ENCODE results near the gene TRIM44.
A peak's percentile ranks its signal among the peaks of the same experiment; 100 is the strongest.

The TRIM44 gene

DNA sequence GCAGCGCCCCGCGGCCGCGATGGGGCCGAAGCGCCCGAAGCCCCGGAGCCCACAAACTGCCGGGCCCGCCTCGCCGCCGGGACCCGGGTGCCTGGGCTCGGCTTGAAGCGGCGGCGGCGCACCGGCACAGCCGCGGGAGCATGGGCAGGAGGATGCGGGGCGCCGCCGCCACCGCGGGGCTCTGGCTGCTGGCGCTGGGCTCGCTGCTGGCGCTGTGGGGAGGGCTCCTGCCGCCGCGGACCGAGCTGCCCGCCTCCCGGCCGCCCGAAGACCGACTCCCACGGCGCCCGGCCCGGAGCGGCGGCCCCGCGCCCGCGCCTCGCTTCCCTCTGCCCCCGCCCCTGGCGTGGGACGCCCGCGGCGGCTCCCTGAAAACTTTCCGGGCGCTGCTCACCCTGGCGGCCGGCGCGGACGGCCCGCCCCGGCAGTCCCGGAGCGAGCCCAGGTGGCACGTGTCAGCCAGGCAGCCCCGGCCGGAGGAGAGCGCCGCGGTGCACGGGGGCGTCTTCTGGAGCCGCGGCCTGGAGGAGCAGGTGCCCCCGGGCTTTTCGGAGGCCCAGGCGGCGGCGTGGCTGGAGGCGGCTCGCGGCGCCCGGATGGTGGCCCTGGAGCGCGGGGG lies 44.0 kb upstream of the TRIM44 start:
- peak; percentile 62 for DNase-seq (ENCODE audit: extremely low spot score)
- ChIA-PET CTCF (interaction anchor here (1.3 to 3.9 kb wide), 5 partner anchors 13 to 649 kb away, joined by 3 to 18 read pairs (median 6); no protein-coding TSS in a partner anchor), POLR2A (no interaction called here)
- TF ChIP-seq, protein P1, sequence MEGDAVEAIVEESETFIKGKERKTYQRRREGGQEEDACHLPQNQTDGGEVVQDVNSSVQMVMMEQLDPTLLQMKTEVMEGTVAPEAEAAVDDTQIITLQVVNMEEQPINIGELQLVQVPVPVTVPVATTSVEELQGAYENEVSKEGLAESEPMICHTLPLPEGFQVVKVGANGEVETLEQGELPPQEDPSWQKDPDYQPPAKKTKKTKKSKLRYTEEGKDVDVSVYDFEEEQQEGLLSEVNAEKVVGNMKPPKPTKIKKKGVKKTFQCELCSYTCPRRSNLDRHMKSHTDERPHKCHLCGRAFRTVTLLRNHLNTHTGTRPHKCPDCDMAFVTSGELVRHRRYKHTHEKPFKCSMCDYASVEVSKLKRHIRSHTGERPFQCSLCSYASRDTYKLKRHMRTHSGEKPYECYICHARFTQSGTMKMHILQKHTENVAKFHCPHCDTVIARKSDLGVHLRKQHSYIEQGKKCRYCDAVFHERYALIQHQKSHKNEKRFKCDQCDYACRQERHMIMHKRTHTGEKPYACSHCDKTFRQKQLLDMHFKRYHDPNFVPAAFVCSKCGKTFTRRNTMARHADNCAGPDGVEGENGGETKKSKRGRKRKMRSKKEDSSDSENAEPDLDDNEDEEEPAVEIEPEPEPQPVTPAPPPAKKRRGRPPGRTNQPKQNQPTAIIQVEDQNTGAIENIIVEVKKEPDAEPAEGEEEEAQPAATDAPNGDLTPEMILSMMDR (IDR thresholded peaks at IDR 0.05; ENCODE audit: control extremely low read depth, extremely low read depth, low read depth, missing control alignments) = no peak

DNA sequence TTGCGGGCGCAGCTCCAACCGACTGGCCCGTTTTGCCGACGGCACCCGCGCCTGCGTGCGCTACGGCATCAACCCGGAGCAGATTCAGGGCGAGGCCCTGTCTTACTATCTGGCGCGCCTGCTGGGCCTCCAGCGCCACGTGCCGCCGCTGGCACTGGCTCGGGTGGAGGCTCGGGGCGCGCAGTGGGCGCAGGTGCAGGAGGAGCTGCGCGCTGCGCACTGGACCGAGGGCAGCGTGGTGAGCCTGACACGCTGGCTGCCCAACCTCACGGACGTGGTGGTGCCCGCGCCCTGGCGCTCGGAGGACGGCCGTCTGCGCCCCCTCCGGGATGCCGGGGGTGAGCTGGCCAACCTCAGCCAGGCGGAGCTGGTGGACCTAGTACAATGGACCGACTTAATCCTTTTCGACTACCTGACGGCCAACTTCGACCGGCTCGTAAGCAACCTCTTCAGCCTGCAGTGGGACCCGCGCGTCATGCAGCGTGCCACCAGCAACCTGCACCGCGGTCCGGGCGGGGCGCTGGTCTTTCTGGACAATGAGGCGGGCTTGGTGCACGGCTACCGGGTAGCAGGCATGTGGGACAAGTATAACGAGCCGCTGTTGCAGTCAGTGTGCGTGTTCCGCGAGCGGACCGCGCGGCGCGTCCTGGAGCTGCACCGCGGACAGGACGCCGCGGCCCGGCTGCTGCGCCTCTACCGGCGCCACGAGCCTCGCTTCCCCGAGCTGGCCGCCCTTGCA lies 43.3 kb upstream of the TRIM44 start:
- DNase-seq (ENCODE audit: extremely low spot score) = peak; percentile 56
- POLR2A ChIA-PET = no interaction called here

DNA sequence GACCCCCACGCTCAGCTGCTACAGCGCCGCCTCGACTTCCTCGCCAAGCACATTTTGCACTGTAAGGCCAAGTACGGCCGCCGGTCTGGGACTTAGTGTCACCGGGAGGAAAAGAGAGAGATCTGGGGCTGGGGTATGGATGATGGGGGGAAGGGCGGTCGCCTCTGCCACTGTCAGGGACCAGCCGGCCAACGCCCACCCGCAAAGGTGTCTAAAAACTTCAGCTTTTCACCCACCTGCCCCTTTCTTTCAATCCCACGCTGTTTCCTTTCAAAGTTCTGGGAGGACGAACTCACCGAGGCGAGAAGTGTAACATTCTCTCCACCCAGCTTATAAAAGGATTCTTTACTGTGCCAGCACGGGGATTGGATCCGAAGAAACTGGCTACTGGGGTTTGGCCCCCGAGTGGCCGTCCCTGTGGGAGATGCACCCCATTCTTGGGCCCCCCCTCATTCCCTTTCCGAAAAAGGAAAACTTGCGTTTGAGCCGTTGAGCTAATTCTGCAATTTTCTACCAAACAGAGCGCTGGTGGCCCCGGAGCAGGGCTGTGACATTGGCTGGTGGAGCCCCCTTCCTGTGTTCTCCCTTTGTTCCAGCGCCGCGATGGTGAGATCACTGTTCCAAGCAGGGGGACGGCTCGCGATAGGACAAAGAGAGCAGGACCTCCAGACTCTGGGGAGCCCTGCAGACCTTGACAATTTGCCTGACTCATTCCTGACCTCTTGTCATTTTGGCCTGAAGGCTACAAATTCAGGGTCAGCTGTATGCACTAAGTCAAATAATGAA lies 42.5 kb upstream of the TRIM44 start:
- TF ChIP-seq, protein P1 (IDR thresholded peaks at IDR 0.05; ENCODE audit: control extremely low read depth, extremely low read depth, low read depth, missing control alignments) = peak; percentile 11
- POLR2A ChIA-PET = no interaction called here
- DNase-seq (ENCODE audit: extremely low spot score) = peak; percentile 28
- CTCF ChIA-PET = interaction anchor here (1.0 to 3.9 kb wide), 6 partner anchors 9 to 647 kb away, joined by 4 to 18 read pairs (median 6); no protein-coding TSS in a partner anchor

More for the DNA sequence above, 43.3 kb upstream of the TRIM44 start:
- CTCF ChIA-PET = interaction anchor here (1.0 to 3.9 kb wide), 6 partner anchors 8 to 648 kb away, joined by 4 to 18 read pairs (median 6); no protein-coding TSS in a partner anchor
- TF ChIP-seq, protein P1 (IDR thresholded peaks at IDR 0.05; ENCODE audit: control extremely low read depth, extremely low read depth, low read depth, missing control alignments) = no peak

DNA sequence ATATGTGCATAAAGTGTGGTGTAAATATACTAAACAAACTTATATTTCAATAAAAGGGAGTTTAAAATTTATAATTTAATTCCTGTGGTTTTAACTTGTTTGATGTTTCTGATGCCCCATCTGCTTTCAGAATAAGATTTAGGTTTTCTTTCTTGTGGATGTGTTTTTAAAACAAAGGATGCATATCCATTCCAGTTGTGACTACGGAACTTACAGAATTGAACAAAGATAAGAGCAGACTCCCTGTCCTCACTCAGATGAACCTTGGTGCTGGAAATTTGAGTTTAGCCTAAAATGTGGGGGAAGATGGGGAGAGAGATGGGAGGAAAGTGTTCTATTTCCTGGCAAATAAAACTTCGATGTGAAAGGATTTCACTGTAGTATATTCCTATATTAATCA lies 41.8 kb upstream of the TRIM44 start:
- DNase-seq (ENCODE audit: extremely low spot score) = no peak
- CTCF ChIA-PET = interaction anchor here (3.9 kb wide), 1 partner anchor 201 kb away, joined by 18 read pairs; no protein-coding TSS in a partner anchor
- TF ChIP-seq, protein P1 (IDR thresholded peaks at IDR 0.05; ENCODE audit: control extremely low read depth, extremely low read depth, low read depth, missing control alignments) = no peak
- POLR2A ChIA-PET = no interaction called here

DNA sequence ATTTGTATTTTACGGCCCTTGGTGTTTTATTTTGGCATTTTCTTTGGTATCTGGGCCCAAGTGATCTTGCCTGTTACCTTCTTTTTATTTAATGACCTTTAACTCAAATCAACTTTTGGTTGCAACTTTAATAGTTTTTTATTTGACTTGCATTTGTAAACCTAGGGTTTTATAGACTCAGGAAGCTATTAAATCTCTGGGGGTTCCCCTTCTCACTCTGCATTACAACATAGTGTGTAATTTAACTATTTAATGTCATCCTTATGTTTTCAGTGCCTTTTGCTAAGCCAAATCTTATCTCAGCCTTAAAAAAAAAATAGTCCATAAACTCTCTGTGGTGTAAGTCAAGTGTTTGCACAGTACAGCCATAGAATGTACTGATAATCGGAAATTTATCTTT lies 41.0 kb upstream of the TRIM44 start:
- TF ChIP-seq, protein P1 (IDR thresholded peaks at IDR 0.05; ENCODE audit: control extremely low read depth, extremely low read depth, low read depth, missing control alignments) = no peak
- DNase-seq (ENCODE audit: extremely low spot score) = no peak
- ChIA-PET POLR2A (no interaction called here), CTCF (interaction anchor here (0.8 kb wide), 1 partner anchor 200 kb away, joined by 3 read pairs; no protein-coding TSS in a partner anchor)

DNA sequence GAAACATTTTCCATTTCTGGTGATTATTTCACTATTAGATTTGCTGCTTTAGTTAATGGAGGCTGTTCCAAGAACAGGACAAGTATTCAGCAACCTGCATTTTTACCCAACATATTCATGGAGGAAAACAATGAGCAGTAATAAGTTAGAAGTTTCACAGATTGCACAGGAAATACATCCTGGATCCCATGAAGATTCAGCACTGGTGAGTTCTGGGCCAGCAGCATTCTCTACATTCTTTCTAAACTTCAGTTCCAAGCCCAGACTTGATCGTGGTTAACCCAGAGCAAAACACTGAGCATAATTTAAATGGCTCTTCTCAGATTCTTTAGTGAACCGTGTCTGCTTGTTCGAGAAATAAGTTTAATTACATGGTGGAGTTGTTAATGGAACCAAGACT lies 40.5 kb upstream of the TRIM44 start:
- TF ChIP-seq, protein P1 (IDR thresholded peaks at IDR 0.05; ENCODE audit: control extremely low read depth, extremely low read depth, low read depth, missing control alignments) = no peak
- POLR2A ChIA-PET = no interaction called here
- CTCF ChIA-PET = interaction anchor here (0.8 kb wide), 1 partner anchor 200 kb away, joined by 3 read pairs; no protein-coding TSS in a partner anchor
- DNase-seq (ENCODE audit: extremely low spot score) = no peak

Data from GM10248 (cell line).